IPS DF 4.7 (cell line): ENCODE measurements around the gene PXMP4.

Source experiments
- DNase-seq: peaks from one replicate; pipeline ENCODE4 v3.0.0-alpha.2; 2013; ENCODE audit warnings: low spot score; ENCODE audit errors: extremely low read depth

PXMP4 gene

GRCh38 chr20:33670715-33671499 is 49.2 kb downstream of the PXMP4 start:
- no peak for DNase-seq

- no peak for DNase-seq
Observed at GRCh38 chr20:33669873-33670640, 50.1 kb downstream of the PXMP4 start.

DNA sequence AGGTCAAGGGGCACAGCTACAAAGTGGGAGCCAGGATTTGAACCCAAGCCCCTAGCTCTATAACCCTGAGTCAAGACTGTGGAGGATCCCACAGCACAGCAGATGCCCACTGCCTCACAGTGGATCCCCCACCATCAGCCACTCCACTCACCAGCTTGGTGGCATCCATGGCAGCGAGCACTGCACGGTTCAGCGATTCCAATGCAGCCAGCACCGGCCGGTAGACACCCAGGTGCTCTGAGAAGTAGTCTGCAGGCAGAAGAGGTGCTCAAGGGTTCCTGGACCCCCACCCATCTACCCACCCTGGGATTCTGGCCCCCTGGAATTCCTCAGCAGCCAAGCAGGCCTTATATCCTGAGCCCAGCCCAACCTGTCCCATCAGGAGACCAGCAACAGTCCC is 50.9 kb downstream of the PXMP4 start:
- no peak for DNase-seq

DNA sequence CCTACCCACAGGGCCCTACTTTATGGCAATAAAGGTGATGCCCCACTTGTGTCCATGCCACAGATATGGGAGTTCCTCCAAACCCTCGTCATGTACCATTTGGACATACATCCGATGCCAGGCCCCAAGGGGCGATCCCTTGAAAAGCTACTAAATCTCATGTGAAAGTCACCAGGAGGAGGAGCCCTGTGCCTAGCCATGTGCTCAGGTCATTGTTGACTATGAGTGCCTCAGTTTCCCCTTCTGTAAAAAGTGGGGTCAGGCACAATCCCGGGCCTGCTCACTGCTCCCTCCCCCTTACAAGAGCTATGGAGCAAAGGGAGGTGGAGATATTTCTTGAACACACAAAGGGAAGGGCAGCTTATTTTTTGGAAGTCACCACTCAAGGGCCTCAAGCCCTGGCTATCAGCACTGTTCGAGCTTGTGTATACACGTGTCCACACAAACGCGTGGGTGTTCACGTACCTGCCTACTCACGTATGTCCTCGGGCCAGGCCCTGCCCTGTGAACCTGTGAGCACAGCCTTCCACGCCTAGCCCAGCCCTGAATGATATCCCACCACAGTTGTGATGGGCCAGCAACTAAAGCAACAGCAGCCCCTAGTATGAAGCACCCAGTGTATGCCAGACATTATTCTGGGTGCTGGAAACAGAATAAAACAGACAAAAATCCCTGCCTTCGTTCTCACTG is 51.5 kb downstream of the PXMP4 start:
- DNase-seq = no peak

- DNase-seq = no peak
Observed at GRCh38 chr20:33667676-33668465, 52.2 kb downstream of the PXMP4 start.

DNA sequence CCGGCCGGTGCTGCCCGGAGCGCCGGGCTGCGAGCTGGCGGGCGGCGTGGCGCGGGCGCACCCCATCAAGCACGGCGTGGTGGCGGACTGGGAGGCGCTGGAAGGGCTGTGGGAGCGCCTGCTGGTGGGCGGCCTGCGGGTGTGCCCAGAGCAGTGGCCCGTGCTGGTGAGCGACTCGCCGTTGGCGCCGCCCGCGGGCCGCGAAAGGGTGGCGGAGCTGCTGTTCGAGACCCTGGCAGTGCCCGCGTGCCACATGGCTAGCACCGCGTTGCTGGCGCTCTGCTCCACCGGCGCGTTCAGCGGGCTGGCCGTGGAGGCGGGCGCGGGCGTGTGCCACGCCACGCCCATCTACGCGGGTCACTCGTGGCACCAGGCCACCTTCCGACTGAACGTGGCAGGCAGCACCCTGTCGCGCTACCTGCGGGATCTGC is 52.9 kb downstream of the PXMP4 start:
- no peak for DNase-seq

- DNase-seq = peak; percentile 82
Observed at GRCh38 chr20:33666293-33667244, 53.5 kb downstream of the PXMP4 start, which contains the start of gene ACTL10. Gene ACTL10, plus strand, starts transcription at chr20:33666943. Its CDS starts 555 bp downstream, at chr20:33667498.

- DNase-seq = no peak
Observed at GRCh38 chr20:33664762-33665144, 55.4 kb downstream of the PXMP4 start.

- DNase-seq = no peak
Observed at GRCh38 chr20:33664085-33664761, 55.9 kb downstream of the PXMP4 start.

GRCh38 chr20:33663161-33664084 is 56.7 kb downstream of the PXMP4 start:
- no peak for DNase-seq

- DNase-seq = no peak
Observed at GRCh38 chr20:33662172-33662571, 57.9 kb downstream of the PXMP4 start, which contains the start of gene C20orf144. Gene C20orf144, plus strand, starts transcription at chr20:33662327. Its CDS starts 19 bp downstream, at chr20:33662346.

DNA sequence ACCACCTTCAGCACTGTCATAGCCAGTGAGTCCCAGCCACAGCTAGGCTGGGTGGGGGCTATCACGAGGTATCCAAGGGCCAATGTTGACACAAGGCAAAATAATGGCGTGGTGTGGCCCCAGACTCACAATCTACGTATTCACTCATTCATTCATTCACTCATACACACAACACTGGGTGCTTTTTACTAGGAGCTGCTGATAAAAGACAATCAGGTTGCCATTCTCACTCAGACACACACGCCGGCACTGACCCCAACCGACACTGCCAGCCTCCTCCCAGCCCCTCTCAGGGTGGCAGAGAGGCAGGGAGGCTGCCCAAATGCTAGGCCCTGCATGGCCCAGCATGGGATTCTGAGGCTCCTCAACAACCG is 59.4 kb downstream of the PXMP4 start:
- DNase-seq = no peak

DNA sequence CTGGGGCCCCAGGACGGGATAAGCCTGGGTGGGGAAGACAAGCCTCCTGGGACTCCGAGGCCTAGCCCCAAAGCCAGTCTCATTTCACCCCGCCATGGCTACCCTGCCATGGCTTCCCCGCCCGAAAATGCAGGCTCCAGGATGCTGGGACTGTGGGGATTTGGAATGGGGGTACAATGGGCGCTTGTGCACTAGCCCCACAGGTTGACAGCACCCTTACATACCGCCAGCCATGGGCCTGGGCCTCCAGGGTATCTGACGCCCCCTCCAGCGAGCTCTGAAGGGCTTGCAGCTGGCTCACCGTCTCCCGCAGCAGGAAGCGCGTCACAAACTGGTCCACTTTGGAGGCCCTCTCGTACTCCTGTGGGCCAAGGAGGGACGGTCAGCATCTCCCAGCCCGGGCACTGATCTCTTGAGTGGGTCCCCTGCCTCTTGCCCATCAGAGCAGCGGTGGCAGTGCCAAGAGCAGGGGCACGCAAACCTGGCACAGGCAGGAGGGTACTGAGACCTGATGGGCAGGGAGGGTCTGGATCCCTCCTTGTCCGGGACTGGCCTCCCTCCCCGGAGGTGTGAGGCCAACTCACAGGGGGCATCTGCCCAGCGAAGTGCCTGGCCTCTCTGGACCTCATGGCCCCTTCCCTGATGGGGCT is 60.0 kb downstream of the PXMP4 start:
- DNase-seq = no peak

DNA sequence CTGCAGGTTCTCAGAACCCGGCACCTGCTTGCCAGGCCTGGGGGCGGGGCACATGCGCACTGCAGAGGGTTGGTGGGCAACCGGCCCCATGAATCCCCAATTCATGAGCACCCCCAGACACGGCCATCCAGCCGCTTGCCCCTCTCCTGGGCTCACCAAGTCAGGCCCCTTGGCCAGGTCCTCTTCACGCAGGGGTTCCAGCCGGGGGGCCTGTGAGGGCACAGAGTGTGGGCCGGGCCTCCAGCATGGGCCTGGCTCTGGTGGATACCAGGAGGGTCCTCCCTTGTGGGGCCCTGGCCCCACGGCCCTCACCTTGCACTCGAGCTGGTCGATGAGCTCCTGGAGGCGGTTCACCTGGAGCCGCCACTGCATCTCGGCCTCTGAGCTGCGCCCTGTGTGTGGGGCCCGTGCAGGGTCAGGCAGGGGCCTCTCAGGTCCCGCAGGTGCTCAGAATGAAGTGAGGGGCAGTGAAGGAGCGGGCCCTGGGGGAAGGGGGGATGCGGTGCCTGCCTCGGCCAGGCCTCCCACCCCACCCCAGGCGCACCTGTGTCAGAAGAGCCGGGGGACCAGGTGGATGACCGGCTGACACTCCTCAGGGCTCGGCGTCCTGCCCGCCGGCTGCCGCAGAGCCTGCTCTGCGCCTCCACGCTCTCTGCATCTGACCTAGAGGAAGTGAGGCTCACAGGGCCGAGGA is 60.6 kb downstream of the PXMP4 start:
- DNase-seq = no peak

GRCh38 chr20:33658929-33659328 is 61.2 kb downstream of the PXMP4 start:
- no peak for DNase-seq

GRCh38 chr20:33658510-33658909 is 61.6 kb downstream of the PXMP4 start:
- DNase-seq = no peak

GRCh38 chr20:33657704-33658095 is 62.4 kb downstream of the PXMP4 start:
- DNase-seq = no peak
